Measurements from ENCODE around the gene JSRP1.

JSRP1 gene

DNA sequence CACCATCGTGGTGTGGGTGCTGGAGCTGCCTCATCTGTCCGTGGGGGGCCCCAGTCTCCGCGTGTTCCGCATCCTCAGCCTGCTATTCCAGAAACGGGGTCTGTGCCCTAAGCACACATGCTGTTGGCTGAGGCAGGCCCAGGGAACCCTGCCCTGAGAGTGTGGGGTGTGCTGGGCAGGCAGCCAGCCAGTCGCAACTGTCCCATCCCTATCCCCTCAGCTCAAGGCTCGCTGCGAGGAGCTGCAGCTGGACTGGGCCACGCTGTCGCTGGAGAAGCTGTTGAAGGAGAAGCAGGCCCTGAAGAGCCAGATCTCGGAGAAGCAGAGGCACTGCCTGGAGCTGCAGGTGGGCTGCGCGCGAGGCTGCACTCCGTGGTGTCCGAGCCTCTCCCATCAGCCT lies 42.0 kb downstream of the JSRP1 start:
- Histone ChIP-seq H3K9me3 (ENCODE audit: control insufficient read depth in 2 of 2, low read length in 2 of 2) (no peaks in the 10 kb centered on the region), H3K27ac (ENCODE audit: low read depth in 2 of 2, low read length in 2 of 2) (peak overlapping the region; percentile 88 to 91), H3K4me1 (ENCODE audit: control insufficient read depth in 2 of 2, insufficient read depth in 2 of 2, low read length in 2 of 2) (peaks cover 19 to 30% of the 10 kb centered on the region in 2 donors), H3K9ac (ENCODE audit: low read depth in 1 of 2, low read length in 2 of 2) (peak overlapping the region in 1 of 2 donors; percentile 49), H3K27me3 (ENCODE audit: control insufficient read depth in 2 of 2, insufficient read depth in 2 of 2, low read length in 2 of 2) (no peaks in the 10 kb centered on the region), H3K36me3 (ENCODE audit: control insufficient read depth in 2 of 2, insufficient read depth in 2 of 2, low read length in 2 of 2) (peaks cover 57 to 65% of the 10 kb centered on the region in 2 donors), H3K4me3 (ENCODE audit: low read length in 2 of 2) (no peak overlapping the region)

DNA sequence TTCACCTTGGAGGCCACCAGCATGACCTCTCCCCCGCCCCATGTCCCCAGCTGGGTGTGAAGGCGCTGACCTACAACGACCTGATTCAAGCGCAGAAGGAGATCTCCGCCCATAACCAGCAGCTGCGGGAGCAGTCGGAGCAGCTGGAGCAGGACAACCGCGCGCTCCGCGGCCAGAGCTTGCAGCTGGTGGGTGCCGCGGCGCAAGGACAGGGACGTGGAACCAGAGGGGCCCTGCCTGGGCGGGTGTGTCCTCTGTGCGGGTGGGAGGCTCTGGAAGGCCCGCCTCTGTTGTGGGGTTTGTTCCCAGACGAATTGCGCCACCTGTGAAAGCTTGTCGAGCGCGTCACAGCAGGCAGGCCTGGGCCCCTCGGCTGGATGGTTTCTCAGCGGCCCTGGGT lies 42.4 kb downstream of the JSRP1 start:
- Histone ChIP-seq H3K9ac (ENCODE audit: low read depth in 1 of 2, low read length in 2 of 2) (peak overlapping the region in 1 of 2 donors; percentile 49), H3K27me3 (ENCODE audit: control insufficient read depth in 2 of 2, insufficient read depth in 2 of 2, low read length in 2 of 2) (no peaks in the 10 kb centered on the region), H3K27ac (ENCODE audit: low read depth in 2 of 2, low read length in 2 of 2) (peak overlapping the region; percentile 88 to 91), H3K36me3 (ENCODE audit: control insufficient read depth in 2 of 2, insufficient read depth in 2 of 2, low read length in 2 of 2) (peaks cover 57 to 63% of the 10 kb centered on the region in 2 donors), H3K9me3 (ENCODE audit: control insufficient read depth in 2 of 2, low read length in 2 of 2) (no peaks in the 10 kb centered on the region), H3K4me1 (ENCODE audit: control insufficient read depth in 2 of 2, insufficient read depth in 2 of 2, low read length in 2 of 2) (peaks cover 19 to 30% of the 10 kb centered on the region in 2 donors), H3K4me3 (ENCODE audit: low read length in 2 of 2) (peak overlapping the region in 1 of 2 donors; percentile 11)

DNA sequence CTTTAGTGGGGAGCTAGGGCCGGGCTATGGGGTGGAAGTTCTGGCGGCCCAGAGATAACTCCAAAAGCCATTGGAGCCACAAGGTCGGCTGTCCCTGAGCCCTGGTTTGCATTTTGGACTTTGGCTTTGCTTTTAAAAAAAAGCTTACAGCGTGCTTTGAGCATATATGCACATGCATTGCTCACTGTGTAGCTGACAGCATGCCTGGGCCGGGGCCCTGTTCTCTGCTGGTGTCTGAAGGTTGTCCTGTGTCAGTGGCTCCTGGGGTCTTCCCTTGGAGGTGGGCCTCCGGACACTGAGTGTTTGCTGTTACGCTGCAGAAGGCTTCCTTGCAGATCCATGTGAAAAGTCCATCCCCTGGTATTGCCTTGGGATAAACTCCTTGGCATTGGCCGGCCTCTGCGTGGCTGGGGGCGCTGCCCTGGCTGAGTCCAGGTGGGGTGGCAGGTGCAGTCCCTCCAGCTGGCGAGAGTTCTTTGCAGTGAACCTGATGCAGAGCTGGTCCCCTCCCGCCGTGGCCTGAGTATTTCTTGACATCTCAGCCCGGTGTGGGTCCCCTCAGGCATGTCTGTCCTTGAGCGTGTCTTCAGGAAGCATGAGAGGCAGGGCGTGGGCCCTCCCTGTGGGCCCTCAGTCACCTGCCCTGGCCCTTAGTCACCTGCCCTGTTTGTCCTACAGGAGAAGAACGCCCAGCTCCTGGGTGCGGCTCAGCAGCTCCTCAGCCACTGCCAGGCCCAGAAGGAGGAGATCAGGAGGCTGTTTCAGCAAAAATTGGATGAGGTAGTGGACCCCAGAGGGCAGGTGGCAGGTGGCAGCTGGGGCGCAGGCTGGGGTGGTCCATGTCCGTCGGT lies 43.1 kb downstream of the JSRP1 start:
- Histone ChIP-seq H3K36me3 (ENCODE audit: control insufficient read depth in 2 of 2, insufficient read depth in 2 of 2, low read length in 2 of 2) (peaks cover 57 to 63% of the 10 kb centered on the region in 2 donors), H3K9ac (ENCODE audit: low read depth in 1 of 2, low read length in 2 of 2) (peak overlapping the region; percentile 47 to 49), H3K9me3 (ENCODE audit: control insufficient read depth in 2 of 2, low read length in 2 of 2) (no peaks in the 10 kb centered on the region), H3K27me3 (ENCODE audit: control insufficient read depth in 2 of 2, insufficient read depth in 2 of 2, low read length in 2 of 2) (no peaks in the 10 kb centered on the region), H3K4me3 (ENCODE audit: low read length in 2 of 2) (peak overlapping the region in 1 of 2 donors; percentile 11), H3K27ac (ENCODE audit: low read depth in 2 of 2, low read length in 2 of 2) (peak overlapping the region; percentile 88 to 91), H3K4me1 (ENCODE audit: control insufficient read depth in 2 of 2, insufficient read depth in 2 of 2, low read length in 2 of 2) (peaks cover 19 to 33% of the 10 kb centered on the region in 2 donors)

DNA sequence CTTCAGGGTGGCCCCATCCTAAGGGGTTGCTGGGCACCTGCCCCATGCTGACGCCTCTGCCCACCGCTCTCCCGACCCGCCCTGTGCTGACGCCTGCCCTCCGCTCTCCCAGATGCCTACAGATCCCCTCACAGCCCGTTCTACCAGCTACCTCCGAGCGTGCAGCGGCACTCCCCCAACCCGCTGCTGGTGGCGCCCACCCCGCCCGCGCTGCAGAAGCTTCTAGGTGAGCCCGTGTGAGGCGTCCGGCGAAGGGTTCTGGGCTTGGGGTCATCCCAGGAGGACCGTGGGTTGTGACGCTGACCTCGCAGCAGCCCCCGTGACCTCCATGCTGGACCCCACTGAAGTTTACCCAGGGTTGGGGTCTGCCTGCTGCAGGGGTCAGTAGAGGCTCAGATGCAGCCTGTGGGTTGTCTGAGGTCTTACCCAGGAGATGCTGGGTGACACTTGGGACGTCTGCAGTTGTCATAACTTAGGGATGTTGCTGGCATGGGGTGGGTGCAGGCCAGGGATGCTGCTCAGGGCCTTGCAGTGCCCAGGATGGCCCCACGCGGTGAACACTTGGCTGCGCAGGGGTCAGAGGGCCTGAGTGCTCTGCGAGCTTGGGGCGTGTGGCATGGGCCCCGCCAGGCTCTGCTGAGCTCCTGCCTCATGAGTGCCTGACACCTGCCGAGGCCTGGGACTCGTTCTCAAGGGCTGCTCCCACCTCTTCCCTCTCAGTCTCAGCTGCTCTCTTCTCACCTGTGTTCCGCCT lies 45.1 kb downstream of the JSRP1 start:
- Histone ChIP-seq H3K9me3 (ENCODE audit: control insufficient read depth in 2 of 2, low read length in 2 of 2) (no peaks in the 10 kb centered on the region), H3K9ac (ENCODE audit: low read depth in 1 of 2, low read length in 2 of 2) (no peak overlapping the region), H3K4me3 (ENCODE audit: low read length in 2 of 2) (no peak overlapping the region), H3K4me1 (ENCODE audit: control insufficient read depth in 2 of 2, insufficient read depth in 2 of 2, low read length in 2 of 2) (peaks cover 19 to 36% of the 10 kb centered on the region in 2 donors), H3K27me3 (ENCODE audit: control insufficient read depth in 2 of 2, insufficient read depth in 2 of 2, low read length in 2 of 2) (no peaks in the 10 kb centered on the region), H3K27ac (ENCODE audit: low read depth in 2 of 2, low read length in 2 of 2) (peak overlapping the region in 1 of 2 donors; percentile 88), H3K36me3 (ENCODE audit: control insufficient read depth in 2 of 2, insufficient read depth in 2 of 2, low read length in 2 of 2) (peaks cover 51 to 58% of the 10 kb centered on the region in 2 donors)

DNA sequence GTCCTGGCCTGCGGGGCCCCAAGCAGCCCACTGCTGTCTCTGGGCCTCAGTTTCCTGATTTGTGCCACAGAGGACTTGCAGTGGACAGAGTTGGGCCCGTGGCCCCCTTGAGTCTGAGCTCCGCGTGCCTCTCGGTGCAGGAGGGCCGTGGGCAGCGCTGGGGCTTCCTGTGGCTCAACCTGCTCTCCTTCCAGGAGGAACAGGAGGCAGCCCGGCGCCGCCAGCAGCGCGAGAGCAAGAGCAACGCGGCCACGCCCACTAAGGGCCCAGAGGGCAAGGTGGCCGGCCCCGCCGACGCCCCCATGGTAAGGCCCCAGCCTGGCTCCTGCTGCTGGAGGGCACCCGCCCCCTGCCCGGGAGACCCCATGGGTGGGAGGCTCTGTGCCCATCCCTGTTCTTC lies 46.0 kb downstream of the JSRP1 start:
- Histone ChIP-seq H3K27me3 (ENCODE audit: control insufficient read depth in 2 of 2, insufficient read depth in 2 of 2, low read length in 2 of 2) (no peaks in the 10 kb centered on the region), H3K9ac (ENCODE audit: low read depth in 1 of 2, low read length in 2 of 2) (no peak overlapping the region), H3K27ac (ENCODE audit: low read depth in 2 of 2, low read length in 2 of 2) (no peak overlapping the region), H3K4me1 (ENCODE audit: control insufficient read depth in 2 of 2, insufficient read depth in 2 of 2, low read length in 2 of 2) (peaks cover 19 to 36% of the 10 kb centered on the region in 2 donors), H3K9me3 (ENCODE audit: control insufficient read depth in 2 of 2, low read length in 2 of 2) (no peaks in the 10 kb centered on the region), H3K36me3 (ENCODE audit: control insufficient read depth in 2 of 2, insufficient read depth in 2 of 2, low read length in 2 of 2) (peaks cover 45 to 51% of the 10 kb centered on the region in 2 donors), H3K4me3 (ENCODE audit: low read length in 2 of 2) (no peak overlapping the region)

DNA sequence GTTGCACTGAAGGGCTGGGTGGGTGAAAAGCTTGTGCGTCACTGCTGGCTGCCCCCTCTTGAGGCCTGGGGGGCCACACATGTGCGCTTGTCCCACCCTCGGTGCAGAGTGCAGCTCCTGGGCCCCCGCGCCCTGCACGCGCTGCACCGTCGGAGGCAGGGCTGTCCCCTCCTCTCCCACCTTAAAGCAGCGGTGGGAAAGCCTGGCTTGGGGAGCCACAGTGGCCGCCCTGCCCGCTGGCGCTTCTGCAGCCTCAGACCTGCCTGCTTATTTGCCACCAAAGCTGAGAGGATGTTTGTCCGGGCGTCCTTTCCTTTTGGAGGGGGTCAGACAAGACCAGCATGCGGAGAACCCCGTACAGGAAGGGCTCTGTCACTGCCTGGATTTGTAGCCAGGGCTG lies 46.8 kb downstream of the JSRP1 start:
- H3K9me3 ChIP-seq (ENCODE audit: control insufficient read depth in 2 of 2, low read length in 2 of 2), result no peaks in the 10 kb centered on the region
- H3K9ac ChIP-seq (ENCODE audit: low read depth in 1 of 2, low read length in 2 of 2), result no peak overlapping the region
- H3K36me3 ChIP-seq (ENCODE audit: control insufficient read depth in 2 of 2, insufficient read depth in 2 of 2, low read length in 2 of 2), result peaks cover 38 to 44% of the 10 kb centered on the region in 2 donors
- no peak overlapping the region for H3K27ac ChIP-seq (ENCODE audit: low read depth in 2 of 2, low read length in 2 of 2)
- no peak overlapping the region for H3K4me3 ChIP-seq (ENCODE audit: low read length in 2 of 2)
- H3K27me3 ChIP-seq (ENCODE audit: control insufficient read depth in 2 of 2, insufficient read depth in 2 of 2, low read length in 2 of 2), result no peaks in the 10 kb centered on the region
- H3K4me1 ChIP-seq (ENCODE audit: control insufficient read depth in 2 of 2, insufficient read depth in 2 of 2, low read length in 2 of 2), result peaks cover 19 to 34% of the 10 kb centered on the region in 2 donors

DNA sequence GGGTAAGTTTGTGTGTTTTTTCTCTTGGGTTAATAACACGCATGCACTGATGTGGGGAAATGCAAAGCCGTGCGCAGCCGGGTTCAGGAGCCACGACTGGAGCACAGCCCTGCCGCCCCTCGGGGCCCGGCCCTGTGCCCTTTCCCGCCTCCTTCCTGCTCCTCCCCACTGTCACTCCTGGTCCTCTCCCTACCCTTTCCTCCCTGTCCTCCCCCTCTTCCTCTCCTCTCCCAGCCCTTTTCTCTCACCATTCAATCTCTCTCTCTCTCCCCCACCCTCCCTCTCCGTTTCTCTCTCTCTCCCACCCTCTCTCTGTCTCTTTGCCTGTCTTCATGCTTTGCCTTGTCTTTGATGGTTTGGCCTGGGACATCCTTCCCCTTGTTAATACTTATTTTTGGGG lies 47.2 kb downstream of the JSRP1 start:
- Histone ChIP-seq H3K9ac (ENCODE audit: low read depth in 1 of 2, low read length in 2 of 2) (no peak overlapping the region), H3K27me3 (ENCODE audit: control insufficient read depth in 2 of 2, insufficient read depth in 2 of 2, low read length in 2 of 2) (no peaks in the 10 kb centered on the region), H3K9me3 (ENCODE audit: control insufficient read depth in 2 of 2, low read length in 2 of 2) (no peaks in the 10 kb centered on the region), H3K4me3 (ENCODE audit: low read length in 2 of 2) (no peak overlapping the region), H3K4me1 (ENCODE audit: control insufficient read depth in 2 of 2, insufficient read depth in 2 of 2, low read length in 2 of 2) (peaks cover 17 to 30% of the 10 kb centered on the region in 2 donors), H3K27ac (ENCODE audit: low read depth in 2 of 2, low read length in 2 of 2) (no peak overlapping the region), H3K36me3 (ENCODE audit: control insufficient read depth in 2 of 2, insufficient read depth in 2 of 2, low read length in 2 of 2) (peaks cover 38 to 41% of the 10 kb centered on the region in 2 donors)

DNA sequence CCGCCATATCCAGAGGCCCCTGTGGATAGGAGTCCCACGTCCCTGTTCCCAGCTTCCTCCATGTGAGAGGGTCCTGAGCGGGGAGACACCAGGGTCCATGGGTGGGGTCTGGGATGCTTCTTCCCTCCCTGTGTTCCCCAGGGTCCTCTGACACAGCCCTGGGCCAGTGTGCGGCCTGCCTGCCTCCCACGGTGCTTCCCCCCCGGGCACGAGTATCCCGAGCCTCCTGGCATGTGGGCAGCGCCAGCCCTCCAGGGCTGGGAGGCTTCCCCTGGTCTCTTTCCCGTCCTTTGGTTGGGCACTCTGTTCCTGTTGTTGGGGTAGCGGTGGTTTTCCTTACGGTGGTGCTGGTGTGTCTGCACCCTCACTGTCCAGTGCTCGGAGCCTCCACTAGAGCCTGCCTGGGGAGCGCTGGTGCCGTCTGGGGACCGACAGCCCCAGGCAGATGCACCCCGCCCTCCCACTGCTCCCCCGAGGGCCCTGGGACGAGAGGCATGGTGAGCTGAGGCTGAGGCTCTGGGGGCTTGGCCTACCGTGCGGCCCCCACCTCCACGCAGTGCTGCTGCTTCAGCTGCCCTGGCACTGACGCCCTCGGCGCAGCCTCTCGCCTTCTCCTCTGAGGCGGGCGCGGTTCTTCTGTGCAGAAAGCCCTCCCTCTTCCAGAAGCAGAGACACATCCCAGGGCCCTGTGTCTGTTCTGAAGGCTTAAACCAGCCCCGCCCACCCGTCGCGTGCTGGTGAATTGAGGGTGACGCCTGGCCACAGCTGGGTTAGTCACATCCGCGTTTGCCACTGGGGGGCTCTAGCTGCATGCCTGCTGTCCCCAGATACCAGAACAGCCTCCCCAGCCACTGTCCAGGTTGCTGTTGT lies 48.0 kb downstream of the JSRP1 start:
- Histone ChIP-seq H3K9ac (ENCODE audit: low read depth in 1 of 2, low read length in 2 of 2) (no peak overlapping the region), H3K4me3 (ENCODE audit: low read length in 2 of 2) (no peak overlapping the region), H3K9me3 (ENCODE audit: control insufficient read depth in 2 of 2, low read length in 2 of 2) (no peaks in the 10 kb centered on the region), H3K27me3 (ENCODE audit: control insufficient read depth in 2 of 2, insufficient read depth in 2 of 2, low read length in 2 of 2) (no peaks in the 10 kb centered on the region), H3K36me3 (ENCODE audit: control insufficient read depth in 2 of 2, insufficient read depth in 2 of 2, low read length in 2 of 2) (peaks cover 43 to 45% of the 10 kb centered on the region in 2 donors), H3K4me1 (ENCODE audit: control insufficient read depth in 2 of 2, insufficient read depth in 2 of 2, low read length in 2 of 2) (peaks cover 10 to 23% of the 10 kb centered on the region in 2 donors), H3K27ac (ENCODE audit: low read depth in 2 of 2, low read length in 2 of 2) (no peak overlapping the region)

DNA sequence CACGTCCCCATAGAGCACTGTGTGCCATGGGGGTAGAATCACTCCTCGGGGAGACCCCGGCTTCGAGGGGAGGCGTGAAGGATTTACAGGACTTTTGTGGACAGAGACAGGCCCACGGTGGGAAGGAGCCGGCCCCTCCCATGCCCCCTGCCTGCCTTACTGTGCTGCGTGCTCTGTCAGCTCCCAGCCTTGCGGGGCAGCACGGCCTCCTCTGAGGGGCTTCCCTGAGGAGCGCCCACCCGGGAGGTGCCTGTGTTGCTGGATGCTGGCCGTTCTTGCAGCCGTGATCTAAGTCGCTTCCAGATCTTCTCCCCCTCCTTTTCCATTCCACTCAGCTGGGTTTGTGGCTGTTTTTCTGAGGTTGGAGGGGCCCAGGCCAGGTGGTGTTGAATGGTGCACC lies 49.2 kb downstream of the JSRP1 start:
- Histone ChIP-seq H3K9me3 (ENCODE audit: control insufficient read depth in 2 of 2, low read length in 2 of 2) (no peaks in the 10 kb centered on the region), H3K9ac (ENCODE audit: low read depth in 1 of 2, low read length in 2 of 2) (no peak overlapping the region), H3K36me3 (ENCODE audit: control insufficient read depth in 2 of 2, insufficient read depth in 2 of 2, low read length in 2 of 2) (peaks cover 41 to 47% of the 10 kb centered on the region in 2 donors), H3K4me1 (ENCODE audit: control insufficient read depth in 2 of 2, insufficient read depth in 2 of 2, low read length in 2 of 2) (peaks cover 5 to 13% of the 10 kb centered on the region in 2 donors), H3K27ac (ENCODE audit: low read depth in 2 of 2, low read length in 2 of 2) (no peak overlapping the region), H3K27me3 (ENCODE audit: control insufficient read depth in 2 of 2, insufficient read depth in 2 of 2, low read length in 2 of 2) (no peaks in the 10 kb centered on the region), H3K4me3 (ENCODE audit: low read length in 2 of 2) (no peak overlapping the region)

Data from mucosa of rectum (tissue), 2 donors.